Lung (tissue), 12 donors: ENCODE data around the gene HOTAIR. TPM values are rescaled to one million over a fixed set of nuclear protein-coding genes. Genes with fewer than 3 reads are reported as not detected.

Experiments used
- ATAC-seq: fragments of 200-7000 bp; cut with Tn5 transposase; one replicate; pipeline ENCODE4 v1.9.1; 2020; ENCODE audit warnings: moderate number of reproducible peaks; ENCODE audit not compliant: insufficient read depth, low FRiP score
- DNase-seq, 3 donors: peaks; one replicate each; pipeline ENCODE4 v3.0.0-alpha.2; 2013 to 2017
- H3K27ac ChIP-seq, 2 donors: one replicate each; pipeline ENCODE4 v1.5.1; 2013; ENCODE audit warnings: mild to moderate bottlenecking in 2 of 2, moderate library complexity in 2 of 2, control low read depth in 1 of 2, inconsistent platforms in 1 of 2, low read depth in 1 of 2, low read length in 1 of 2
- H3K27me3 ChIP-seq, 3 donors: one replicate each; pipeline ENCODE4 v1.5.1; 2013; ENCODE audit warnings: low read length in 2 of 3; ENCODE audit not compliant: control insufficient read depth in 3 of 3, insufficient read depth in 3 of 3
- H3K36me3 ChIP-seq, 4 donors: one replicate each; pipeline ENCODE4 v1.5.1; 2013; ENCODE audit warnings: low read length in 4 of 4, mild to moderate bottlenecking in 1 of 4, moderate library complexity in 1 of 4; ENCODE audit not compliant: control insufficient read depth in 4 of 4, insufficient read depth in 4 of 4
- H3K4me1 ChIP-seq, 5 donors: one replicate each; pipeline ENCODE4 v1.5.1; 2013; ENCODE audit warnings: low read length in 5 of 5, mild to moderate bottlenecking in 2 of 5, moderate library complexity in 1 of 5; ENCODE audit not compliant: control insufficient read depth in 5 of 5, insufficient read depth in 5 of 5
- H3K4me3 ChIP-seq: one replicate; pipeline ENCODE4 v1.5.1; 2013; ENCODE audit warnings: mild to moderate bottlenecking, control low read depth, moderate library complexity
- H3K9ac ChIP-seq, 2 donors: one replicate each; pipeline ENCODE4 v1.5.1; 2013; ENCODE audit warnings: low read length in 2 of 2, control low read depth in 1 of 2; ENCODE audit not compliant: insufficient read depth in 1 of 2
- H3K9me3 ChIP-seq, 4 donors: one replicate each; pipeline ENCODE4 v1.5.1; 2013; ENCODE audit warnings: low read length in 3 of 4, mild to moderate bottlenecking in 1 of 4, moderate library complexity in 1 of 4; ENCODE audit not compliant: control insufficient read depth in 4 of 4, insufficient read depth in 3 of 4
- CTCF ChIP-seq: IDR thresholded peaks from 2 replicates; pipeline ENCODE4 v1.5.1; 2012; ENCODE audit warnings: mild to moderate bottlenecking; ENCODE audit errors: control extremely low read depth, extremely low read depth
- WGBS, 2 donors: extraction: QIAGEN DNeasy Blood & Tissue Kit; methylation state at CpG; one replicate each; pipeline ENCODE4 v1.1.7; 2013; 5-methylcytosine and 5-hydroxymethylcytosine counted together
- polyA plus RNA-seq, 2 donors: library from polyadenylated mRNA; stranded (reverse); fragments of 200-250 nt; gene quantifications; one replicate each; pipeline ENCODE4 v1.2.1, GENCODE V29; 2013
- total RNA-seq, 2 donors: library from RNA; depleted of rRNA in 1 of 2; stranded (reverse); fragments of >200 nt in 1 of 2; gene quantifications; one replicate each; pipeline ENCODE4 v1.2.1, GENCODE V29; 2014 to 2021
- donor health status: control.
- donor health status: control.
- donor health status: Bipolar disorder and iron deficiency.
- donor health status: healthy.
- donor health status: DM: yes; HTN: yes; CAD: no.

HOTAIR gene
- total and polyA plus RNA-seq, 4 donors, result 0.15 TPM; not detected in 3

- Histone ChIP-seq H3K9me3 (peaks cover 0 to 8% (median 0%) of the 10 kb centered on the region in 4 donors), H3K9ac (no peak overlapping the region), H3K36me3 (no peaks in the 10 kb centered on the region), H3K27ac (no peak overlapping the region), H3K4me1 (peaks cover 0 to 2% (median 0%) of the 10 kb centered on the region in 5 donors), H3K27me3 (peaks cover 10 to 97% (median 96%) of the 10 kb centered on the region in 3 donors), H3K4me3 (no peak overlapping the region)
- 7 to 8% methylated on average over 13 of the region's 13 CpGs for WGBS, 2 donors
- no peak for TF ChIP-seq CTCF
- DNase-seq (no peak), ATAC-seq (no peak)
Measured at GRCh38 chr12:53952335-53952694, 22.4 kb downstream of the HOTAIR start.

- no peak for TF ChIP-seq CTCF
- WGBS, 2 donors, result 4 to 5% methylated on average over 46 to 47 of the region's 47 CpGs
Measured at GRCh38 chr12:53951577-53952334, 23.0 kb downstream of the HOTAIR start.

GRCh38 chr12:53950789-53951576 lies 23.8 kb downstream of the HOTAIR start:
- H3K36me3 ChIP-seq, result no peaks in the 10 kb centered on the region
- no peak overlapping the region for H3K9ac ChIP-seq
- H3K4me3 ChIP-seq, result no peak overlapping the region
- no peak for TF ChIP-seq CTCF
- peaks cover 10 to 97% (median 96%) of the 10 kb centered on the region in 3 donors for H3K27me3 ChIP-seq
- H3K9me3 ChIP-seq, result peaks cover 0 to 4% (median 0%) of the 10 kb centered on the region in 4 donors
- 4 to 7% methylated on average over 34 of the region's 34 CpGs for WGBS, 2 donors
- ATAC-seq (no peak), DNase-seq (no peak)
- H3K27ac ChIP-seq, result no peak overlapping the region
- no peaks in the 10 kb centered on the region for H3K4me1 ChIP-seq

More at GRCh38 chr12:53951577-53952334, 23.0 kb downstream of the HOTAIR start:
- Histone ChIP-seq H3K27ac (no peak overlapping the region), H3K36me3 (no peaks in the 10 kb centered on the region), H3K27me3 (peaks cover 10 to 97% (median 96%) of the 10 kb centered on the region in 3 donors), H3K9ac (no peak overlapping the region), H3K9me3 (peaks cover 0 to 6% (median 0%) of the 10 kb centered on the region in 4 donors), H3K4me3 (no peak overlapping the region), H3K4me1 (peaks cover 0 to 2% (median 0%) of the 10 kb centered on the region in 5 donors)
- ATAC-seq (no peak), DNase-seq (no peak)
